Thyroid gland (tissue), 4 donors: ENCODE data around the gene GCC2.

Experiments
- POLR2A ChIP-seq, 2 donors: fragments of 450-650 bp; IDR thresholded peaks; one replicate each; pipeline ENCODE4 v1.6.1; 2017; ENCODE audit warnings: antibody characterized with exemption in 2 of 2, mild to moderate bottlenecking in 2 of 2, moderate library complexity in 1 of 2
- TF ChIP-seq, protein P1 (sequence below), 6 experiments: fragments of 200-600 bp in 3 of 6; fragments of 450-650 bp in 3 of 6; sonication (generic) in 3 of 6; IDR thresholded peaks; one replicate each; pipeline ENCODE4 v1.5.1; 2016 to 2019; ENCODE audit warnings: antibody characterized with exemption in 6 of 6, mild to moderate bottlenecking in 2 of 6, inconsistent platforms in 1 of 6, moderate library complexity in 1 of 6

DNA sequence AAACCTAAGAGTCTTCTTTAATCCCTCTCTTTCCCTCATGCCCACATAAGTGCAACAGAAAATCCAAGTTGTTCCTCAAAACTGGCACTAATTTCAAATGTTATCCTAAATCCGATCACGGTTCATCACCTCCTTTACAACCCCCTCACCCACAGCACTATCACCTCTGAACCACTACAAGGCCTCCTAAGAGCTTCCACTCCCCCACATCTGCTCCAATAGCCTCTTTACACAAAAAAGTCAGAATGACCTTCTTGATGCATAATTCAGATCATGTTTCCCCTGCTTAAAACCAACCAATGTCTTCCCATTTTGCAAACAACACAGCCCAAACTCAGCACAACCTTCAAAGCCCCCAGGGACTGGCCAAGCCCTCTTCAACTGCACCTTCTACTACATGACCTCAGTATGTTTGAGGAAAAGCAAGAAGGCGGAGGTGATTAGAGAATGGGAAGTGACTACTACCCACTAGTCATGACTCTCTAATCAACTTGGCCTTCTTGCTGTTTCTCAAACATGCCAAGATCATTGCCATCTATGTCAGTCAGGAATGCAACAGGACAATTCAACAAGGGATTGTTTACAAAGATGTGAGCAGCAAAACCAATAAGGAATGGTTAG, 34.6 kb upstream of the GCC2 start:
- TF ChIP-seq, protein P1, sequence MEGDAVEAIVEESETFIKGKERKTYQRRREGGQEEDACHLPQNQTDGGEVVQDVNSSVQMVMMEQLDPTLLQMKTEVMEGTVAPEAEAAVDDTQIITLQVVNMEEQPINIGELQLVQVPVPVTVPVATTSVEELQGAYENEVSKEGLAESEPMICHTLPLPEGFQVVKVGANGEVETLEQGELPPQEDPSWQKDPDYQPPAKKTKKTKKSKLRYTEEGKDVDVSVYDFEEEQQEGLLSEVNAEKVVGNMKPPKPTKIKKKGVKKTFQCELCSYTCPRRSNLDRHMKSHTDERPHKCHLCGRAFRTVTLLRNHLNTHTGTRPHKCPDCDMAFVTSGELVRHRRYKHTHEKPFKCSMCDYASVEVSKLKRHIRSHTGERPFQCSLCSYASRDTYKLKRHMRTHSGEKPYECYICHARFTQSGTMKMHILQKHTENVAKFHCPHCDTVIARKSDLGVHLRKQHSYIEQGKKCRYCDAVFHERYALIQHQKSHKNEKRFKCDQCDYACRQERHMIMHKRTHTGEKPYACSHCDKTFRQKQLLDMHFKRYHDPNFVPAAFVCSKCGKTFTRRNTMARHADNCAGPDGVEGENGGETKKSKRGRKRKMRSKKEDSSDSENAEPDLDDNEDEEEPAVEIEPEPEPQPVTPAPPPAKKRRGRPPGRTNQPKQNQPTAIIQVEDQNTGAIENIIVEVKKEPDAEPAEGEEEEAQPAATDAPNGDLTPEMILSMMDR (IDR thresholded peaks at IDR 0.05), result no peak
- no peak for TF ChIP-seq POLR2A (IDR thresholded peaks at IDR 0.05)
